IMR-90 (cell line): ENCODE measurements around the gene MFAP3. TPM values are rescaled to one million over a fixed set of nuclear protein-coding genes. Genes with fewer than 3 reads are reported as not detected.

ENCODE experiments used
- ATAC-seq: fragments of 200-7000 bp; cut with Tn5 transposase; 2 replicates; pipeline ENCODE4 v1.9.1; 2020; ENCODE audit warnings: low read depth, mild to moderate bottlenecking, moderate library complexity
- BruUV-seq: library from RNA; stranded (reverse); fragments of 400-500 nt; replicated peaks from 2 replicates; lab custom pipeline; 2021; lab: Mats Ljungman, UMichigan
- CTCF ChIA-PET: fragments of 300-600 bp; formaldehyde crosslinking; extraction: SDS; loops from one replicate; lab custom pipeline; 2021; ENCODE audit warnings: antibody characterized with exemption; lab: Yijun Ruan, JAX
- POLR2A ChIA-PET: fragments of 300-600 bp; sonication (Branson Sonifier 250); formaldehyde crosslinking; loops from one replicate; lab custom pipeline; 2022; ENCODE audit warnings: antibody characterized with exemption; ENCODE audit not compliant: unreplicated experiment; lab: Charles Lee
- DNase-seq: peaks from one replicate; pipeline ENCODE4 v3.0.0; 2013
- H2AFZ ChIP-seq: replicated peaks from 2 replicates; pipeline ENCODE3; 2013; ENCODE audit warnings: low read length, mild to moderate bottlenecking; ENCODE audit not compliant: poor library complexity
- H2AK5ac ChIP-seq: 2 replicates; pipeline ENCODE4 v1.6.1; 2013; ENCODE audit warnings: low read depth, low read length, inconsistent platforms
- H2AK9ac ChIP-seq: replicated peaks from 2 replicates; pipeline ENCODE3; 2013; ENCODE audit warnings: mild to moderate bottlenecking, low read depth, low read length, moderate library complexity; ENCODE audit not compliant: poor library complexity
- H2BK120ac ChIP-seq: 2 replicates; pipeline ENCODE4 v1.6.1; 2013; ENCODE audit warnings: low read depth, low read length, inconsistent platforms
- H2BK15ac ChIP-seq: 3 replicates; pipeline ENCODE4 v1.6.1; 2013; ENCODE audit warnings: low read depth, low read length, inconsistent platforms
- H2BK20ac ChIP-seq: 2 replicates; pipeline ENCODE4 v1.6.1; 2013; ENCODE audit warnings: low read depth, mild to moderate bottlenecking, inconsistent platforms, low read length, moderate library complexity
- H2BK5ac ChIP-seq: 2 replicates; pipeline ENCODE4 v1.6.1; 2013; ENCODE audit warnings: mild to moderate bottlenecking, low read depth, low read length, inconsistent platforms; ENCODE audit not compliant: poor library complexity, severe bottlenecking
- H3K14ac ChIP-seq: replicated peaks from 2 replicates; pipeline ENCODE4 v1.6.1; 2013; ENCODE audit warnings: low read depth, low read length, inconsistent platforms
- H3K18ac ChIP-seq: 2 replicates; pipeline ENCODE4 v1.6.1; 2013; ENCODE audit warnings: low read depth, low read length, control low read depth
- H3K23ac ChIP-seq: 2 replicates; pipeline ENCODE4 v1.6.1; 2013; ENCODE audit warnings: low read depth, low read length, inconsistent platforms
- H3K27ac ChIP-seq: 2 replicates; pipeline ENCODE4 v1.5.1; 2013; ENCODE audit warnings: mild to moderate bottlenecking, control low read depth, low read length; ENCODE audit not compliant: insufficient read depth
- H3K27me3 ChIP-seq: 2 replicates; pipeline ENCODE4 v1.6.1; 2013; ENCODE audit warnings: low read length; ENCODE audit not compliant: control insufficient read depth, insufficient read depth
- H3K36me3 ChIP-seq: 2 replicates; pipeline ENCODE4 v1.6.1; 2013; ENCODE audit warnings: low read length, mixed read lengths; ENCODE audit not compliant: control insufficient read depth, insufficient read depth
- H3K4ac ChIP-seq: 2 replicates; pipeline ENCODE4 v1.6.1; 2013; ENCODE audit warnings: low read depth, low read length, inconsistent platforms
- H3K4me1 ChIP-seq: 2 replicates; pipeline ENCODE4 v1.6.1; 2013; ENCODE audit warnings: low read length, mixed read lengths; ENCODE audit not compliant: control insufficient read depth, insufficient read depth
- H3K4me2 ChIP-seq: 2 replicates; pipeline ENCODE4 v1.6.1; 2013; ENCODE audit warnings: low read depth, mild to moderate bottlenecking, control low read depth, low read length, moderate library complexity
- H3K4me3 ChIP-seq: 2 replicates; pipeline ENCODE4 v1.5.1; 2013; ENCODE audit warnings: low read depth, mild to moderate bottlenecking, control low read depth, low read length, moderate library complexity; ENCODE audit not compliant: insufficient read depth
- H3K56ac ChIP-seq: 2 replicates; pipeline ENCODE4 v1.6.1; 2013; ENCODE audit warnings: low read length, inconsistent platforms; ENCODE audit not compliant: insufficient read depth; ENCODE audit errors: extremely low read depth
- H3K79me1 ChIP-seq, 2 experiments: 2 replicates each; pipeline ENCODE4 v1.6.1; 2013; ENCODE audit warnings: low read length in 2 of 2, inconsistent platforms in 1 of 2, low read depth in 1 of 2
- H3K9ac ChIP-seq: 2 replicates; pipeline ENCODE4 v1.6.1; 2013; ENCODE audit warnings: low read depth, low read length, control low read depth
- H3K9me1 ChIP-seq: 2 replicates; pipeline ENCODE4 v1.6.1; 2013; ENCODE audit warnings: low read length, inconsistent platforms; ENCODE audit not compliant: insufficient read depth
- H3K9me3 ChIP-seq: 2 replicates; pipeline ENCODE4 v1.6.1; 2013; ENCODE audit warnings: low read length; ENCODE audit not compliant: control insufficient read depth, insufficient read depth
- H4K20me1 ChIP-seq: 2 replicates; pipeline ENCODE4 v1.6.1; 2013; ENCODE audit warnings: low read length, inconsistent platforms; ENCODE audit not compliant: insufficient read depth
- H4K5ac ChIP-seq: 2 replicates; pipeline ENCODE4 v1.6.1; 2013; ENCODE audit warnings: mild to moderate bottlenecking, low read depth, low read length, control low read depth
- H4K8ac ChIP-seq, 2 experiments: 2 replicates each; pipeline ENCODE4 v1.6.1; 2013; ENCODE audit warnings: low read depth in 2 of 2, low read length in 2 of 2, control low read depth in 1 of 2, inconsistent platforms in 1 of 2
- H4K91ac ChIP-seq: 2 replicates; pipeline ENCODE4 v1.6.1; 2013; ENCODE audit warnings: low read depth, low read length, inconsistent platforms; ENCODE audit not compliant: insufficient read depth
- BHLHE40 ChIP-seq: fragments of 150-350 bp; IDR thresholded peaks from 2 replicates; pipeline ENCODE4 v1.6.1; 2016; ENCODE audit warnings: mild to moderate bottlenecking, low read depth, low read length
- CEBPB ChIP-seq: IDR thresholded peaks from 2 replicates; pipeline ENCODE4 v1.6.1; 2012; ENCODE audit warnings: low read depth, low read length, improper control_type of control experiment
- CHD1 ChIP-seq: IDR thresholded peaks from 2 replicates; pipeline ENCODE4 v1.6.1; 2012; ENCODE audit warnings: low read depth, low read length, improper control_type of control experiment
- MAFK ChIP-seq: IDR thresholded peaks from 2 replicates; pipeline ENCODE4 v1.6.1; 2012; ENCODE audit warnings: low read depth, low read length, improper control_type of control experiment
- MAZ ChIP-seq: IDR thresholded peaks from 2 replicates; pipeline ENCODE4 v1.6.1; 2012; ENCODE audit warnings: low read depth, mild to moderate bottlenecking, low read length, improper control_type of control experiment, moderate library complexity, borderline replicate concordance
- MXI1 ChIP-seq: IDR thresholded peaks from 2 replicates; pipeline ENCODE4 v1.6.1; 2012; ENCODE audit warnings: low read depth, mild to moderate bottlenecking, low read length, moderate library complexity, borderline replicate concordance
- NFE2L2 ChIP-seq: fragments of 150-350 bp; IDR thresholded peaks from 2 replicates; pipeline ENCODE4 v1.6.1; 2016; ENCODE audit warnings: low read depth, mild to moderate bottlenecking, low read length
- POLR2A ChIP-seq: IDR thresholded peaks from 2 replicates; pipeline ENCODE4 v1.6.1; 2012; ENCODE audit warnings: mild to moderate bottlenecking, low read depth, low read length
- RAD21 ChIP-seq: IDR thresholded peaks from 2 replicates; pipeline ENCODE4 v1.6.1; 2012; ENCODE audit warnings: low read length, improper control_type of control experiment
- WGBS, 2 experiments: methylation state at CpG; one replicate each; pipeline versions ENCODE4 v1.1.5 to v1.1.7; 2013; ENCODE audit warnings: missing lambda C conversion rate in 2 of 2; ENCODE audit not compliant: insufficient read length in 1 of 2; ENCODE audit errors: extremely low coverage in 2 of 2; 5-methylcytosine and 5-hydroxymethylcytosine counted together
- dilution Hi-C: fragments of 300-500 bp; cut with HindIII; formaldehyde crosslinking; loops from one replicate; pipeline ENCODE4 v1.14.3; 2018; ENCODE audit warnings: low sequenced_read_pairs; ENCODE audit not compliant: unreplicated experiment
- in situ Hi-C: fragments of 300-500 bp; cut with MboI; formaldehyde crosslinking; loops from 3 replicates; pipeline ENCODE4 v1.14.3; 2019; ENCODE audit warnings: low sequenced_read_pairs, inconsistent platforms, mixed read lengths
- intact Hi-C: fragments of 100-400 bp; cut with micrococcal nuclease; formaldehyde crosslinking; loops from 2 replicates; pipeline ENCODE4 v1.10.0; 2022
- polyA plus RNA-seq, 3 experiments: library from polyadenylated mRNA; depleted of rRNA; stranded (reverse); fragments of >200 nt; gene quantifications; 2 replicates each; pipeline ENCODE4 v1.2.3, GENCODE V29; 2012; ENCODE audit warnings: low replicate concordance in 1 of 3
- total RNA-seq: library from RNA; depleted of rRNA; stranded (reverse); fragments of >200 nt; gene quantifications from 2 replicates; pipeline ENCODE4 v1.2.3, GENCODE V29; 2012
- TF ChIP-seq, protein P1 (sequence below): fragments of 150-350 bp; IDR thresholded peaks from 2 replicates; pipeline ENCODE4 v1.6.1; 2016; ENCODE audit warnings: low read depth, mild to moderate bottlenecking, low read length, moderate library complexity, borderline replicate concordance
- TF ChIP-seq, protein P2 (sequence below): conservative IDR thresholded peaks from 2 replicates; pipeline ENCODE4 v1.5.1; 2012; ENCODE audit warnings: mild to moderate bottlenecking, low read depth, low read length, improper control_type of control experiment

MFAP3 gene
- total and polyA plus RNA-seq, 2 of the 4 experiments (the other 2 are of a cell fraction): 15.2 to 67.0 TPM

DNA sequence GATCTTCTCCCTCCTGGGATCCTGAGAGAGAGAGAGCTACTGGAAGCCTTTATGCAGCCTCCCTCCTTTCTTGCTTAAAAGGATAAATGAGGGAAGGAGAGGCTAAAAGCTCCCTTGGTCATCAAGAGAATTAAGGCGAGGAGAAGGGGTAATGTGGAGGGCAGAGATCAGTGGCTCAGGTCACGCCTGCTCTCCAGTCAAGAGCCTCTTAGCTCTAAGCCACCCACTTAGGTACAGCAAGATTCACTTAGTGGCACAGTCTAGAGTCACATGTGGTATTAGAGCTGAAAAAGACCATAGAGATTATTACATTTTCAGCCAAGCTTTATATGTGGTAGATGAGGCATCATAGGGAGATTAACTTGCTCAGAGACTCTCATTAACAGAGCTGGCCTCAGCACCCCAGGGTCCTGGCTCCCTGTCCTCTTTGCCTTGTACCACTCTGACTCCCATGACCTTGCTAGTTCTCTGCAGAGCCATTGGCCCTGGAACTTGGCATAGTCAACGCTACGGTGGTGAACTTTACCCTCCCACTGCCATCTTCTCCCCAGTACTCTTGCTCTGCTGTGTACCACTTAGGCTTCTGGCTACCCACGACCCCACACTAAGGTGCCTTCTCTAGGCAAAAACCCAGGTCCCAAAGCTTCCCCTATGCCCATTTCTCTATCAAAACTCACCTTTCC, 37.6 kb downstream of the MFAP3 start:
- no peak overlapping the region for H4K5ac ChIP-seq
- H3K23ac ChIP-seq: no peak overlapping the region
- H3K4me1 ChIP-seq: no peaks in the 10 kb centered on the region
- H3K27ac ChIP-seq: no peak overlapping the region
- in situ Hi-C loops: loop anchor here (10.0 kb wide), 1 partner anchor 538 kb away; no protein-coding TSS in a partner anchor
- dilution Hi-C loops: no loop called here
- H3K36me3 ChIP-seq: no peaks in the 10 kb centered on the region
- H4K20me1 ChIP-seq: no peaks in the 10 kb centered on the region
- no peak overlapping the region for H2BK120ac ChIP-seq
- POLR2A ChIA-PET: no interaction called here
- H3K9me1 ChIP-seq: no peaks in the 10 kb centered on the region; the same call in 1 of the 2 replicates
- H3K4me2 ChIP-seq: no peak overlapping the region
- CTCF ChIA-PET: interaction anchor here (1.1 kb wide), 1 partner anchor 329 kb away, joined by 4 read pairs; no protein-coding TSS in a partner anchor
- no peak overlapping the region for H2BK20ac ChIP-seq
- no peak overlapping the region for H4K8ac ChIP-seq
- H3K9me3 ChIP-seq: no peaks in the 10 kb centered on the region
- 100% methylated on average over 2 of the region's 5 CpGs; no CpG with 5 or more reads in 1 of the 2 experiments for WGBS, 2 experiments
- peaks cover 4% of the 10 kb centered on the region for H3K27me3 ChIP-seq
- no peak for DNase-seq
- no TSS peak for BruUV-seq
- H2AFZ ChIP-seq: no peak overlapping the region
- intact Hi-C loops: no loop called here
- no peak overlapping the region for H2AK9ac ChIP-seq
- no peak overlapping the region for H2BK5ac ChIP-seq
- H3K56ac ChIP-seq: no peak overlapping the region
- H4K91ac ChIP-seq: no peak overlapping the region
- H3K14ac ChIP-seq: no peak overlapping the region
- H3K9ac ChIP-seq: no peak overlapping the region
- no peak overlapping the region for H3K4me3 ChIP-seq
- no peak overlapping the region for H2BK15ac ChIP-seq
- ATAC-seq: no peak
- TF ChIP-seq MAFK (no peak), NFE2L2 (no peak), CEBPB (no peak), POLR2A (no peak), MAZ (no peak), BHLHE40 (no peak), RAD21 (no peak), MXI1 (no peak), CHD1 (no peak)
- TF ChIP-seq, protein P1, sequence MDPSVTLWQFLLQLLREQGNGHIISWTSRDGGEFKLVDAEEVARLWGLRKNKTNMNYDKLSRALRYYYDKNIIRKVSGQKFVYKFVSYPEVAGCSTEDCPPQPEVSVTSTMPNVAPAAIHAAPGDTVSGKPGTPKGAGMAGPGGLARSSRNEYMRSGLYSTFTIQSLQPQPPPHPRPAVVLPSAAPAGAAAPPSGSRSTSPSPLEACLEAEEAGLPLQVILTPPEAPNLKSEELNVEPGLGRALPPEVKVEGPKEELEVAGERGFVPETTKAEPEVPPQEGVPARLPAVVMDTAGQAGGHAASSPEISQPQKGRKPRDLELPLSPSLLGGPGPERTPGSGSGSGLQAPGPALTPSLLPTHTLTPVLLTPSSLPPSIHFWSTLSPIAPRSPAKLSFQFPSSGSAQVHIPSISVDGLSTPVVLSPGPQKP: no peak
- TF ChIP-seq, protein P2, sequence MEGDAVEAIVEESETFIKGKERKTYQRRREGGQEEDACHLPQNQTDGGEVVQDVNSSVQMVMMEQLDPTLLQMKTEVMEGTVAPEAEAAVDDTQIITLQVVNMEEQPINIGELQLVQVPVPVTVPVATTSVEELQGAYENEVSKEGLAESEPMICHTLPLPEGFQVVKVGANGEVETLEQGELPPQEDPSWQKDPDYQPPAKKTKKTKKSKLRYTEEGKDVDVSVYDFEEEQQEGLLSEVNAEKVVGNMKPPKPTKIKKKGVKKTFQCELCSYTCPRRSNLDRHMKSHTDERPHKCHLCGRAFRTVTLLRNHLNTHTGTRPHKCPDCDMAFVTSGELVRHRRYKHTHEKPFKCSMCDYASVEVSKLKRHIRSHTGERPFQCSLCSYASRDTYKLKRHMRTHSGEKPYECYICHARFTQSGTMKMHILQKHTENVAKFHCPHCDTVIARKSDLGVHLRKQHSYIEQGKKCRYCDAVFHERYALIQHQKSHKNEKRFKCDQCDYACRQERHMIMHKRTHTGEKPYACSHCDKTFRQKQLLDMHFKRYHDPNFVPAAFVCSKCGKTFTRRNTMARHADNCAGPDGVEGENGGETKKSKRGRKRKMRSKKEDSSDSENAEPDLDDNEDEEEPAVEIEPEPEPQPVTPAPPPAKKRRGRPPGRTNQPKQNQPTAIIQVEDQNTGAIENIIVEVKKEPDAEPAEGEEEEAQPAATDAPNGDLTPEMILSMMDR: no peak
- no peak overlapping the region for H3K18ac ChIP-seq
- no peak overlapping the region for H3K4ac ChIP-seq
- no peak overlapping the region for H2AK5ac ChIP-seq
- H3K79me1 ChIP-seq: no peaks in the 10 kb centered on the region
